Brain microvascular endothelial cell (primary cell): ENCODE data around the gene ATP5MC3.

Source experiments
- DNase-seq: peaks from one replicate; pipeline ENCODE4 v3.0.0-alpha.2; 2020
- H3K27ac ChIP-seq: fragments of 250-450 bp; sonication (Bioruptor Pico); 2 replicates; pipeline ENCODE4 v1.5.1; 2020; ENCODE audit warnings: mild to moderate bottlenecking, moderate library complexity
- H3K27me3 ChIP-seq: fragments of 250-450 bp; sonication (Bioruptor Pico); replicated peaks from 2 replicates; pipeline ENCODE4 v1.5.1; 2020; ENCODE audit warnings: mild to moderate bottlenecking
- H3K36me3 ChIP-seq: fragments of 250-450 bp; sonication (Bioruptor Pico); replicated peaks from 2 replicates; pipeline ENCODE4 v1.5.1; 2020; ENCODE audit warnings: mild to moderate bottlenecking
- H3K4me3 ChIP-seq: 2 replicates; pipeline ENCODE4 v1.5.1; 2011; ENCODE audit warnings: low read depth, mild to moderate bottlenecking, control low read depth, low read length, moderate library complexity
- CTCF ChIP-seq: IDR thresholded peaks from 2 replicates; pipeline ENCODE4 v1.5.1; 2011; ENCODE audit warnings: low read depth, mild to moderate bottlenecking, moderate library complexity, low read length, control low read depth, inconsistent platforms; ENCODE audit errors: missing control alignments
- in situ Hi-C: cut with HindIII; loops from 2 replicates; pipeline ENCODE4 v1.10.0; 2017; ENCODE audit warnings: low sequenced_read_pairs, low pct_ligation_motif_present

Gene ATP5MC3

GRCh38 chr2:175143191-175143590, 38.3 kb downstream of the ATP5MC3 start:
- TF ChIP-seq CTCF, result no peak
- Histone ChIP-seq H3K27ac (no peak overlapping the region), H3K36me3 (no peaks in the 10 kb centered on the region), H3K27me3 (no peaks in the 10 kb centered on the region), H3K4me3 (no peak overlapping the region)
- in situ Hi-C loops, result no loop called here
- DNase-seq, result no peak

DNA sequence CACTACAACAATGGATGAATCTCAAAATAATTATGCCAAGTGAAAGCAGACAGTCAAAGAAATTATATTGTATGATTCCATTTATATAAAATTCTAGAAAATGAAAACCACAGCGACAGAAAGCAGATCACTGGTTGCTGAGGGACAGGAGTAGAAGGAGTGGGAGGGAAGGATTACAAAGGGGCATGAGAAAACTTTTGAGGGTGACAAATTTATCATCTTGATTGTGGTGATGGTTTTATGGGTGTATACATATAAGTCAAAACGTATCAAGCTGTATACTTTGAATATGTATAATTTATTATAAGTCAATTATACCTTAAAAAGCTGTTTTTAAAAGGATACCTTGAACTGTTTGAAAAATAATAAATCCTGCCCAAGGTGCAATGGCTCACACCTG, 41.2 kb downstream of the ATP5MC3 start:
- in situ Hi-C loops, result no loop called here
- Histone ChIP-seq H3K27me3 (no peaks in the 10 kb centered on the region), H3K27ac (no peak overlapping the region), H3K36me3 (no peaks in the 10 kb centered on the region), H3K4me3 (no peak overlapping the region)
- no peak for DNase-seq
- TF ChIP-seq CTCF, result no peak

DNA sequence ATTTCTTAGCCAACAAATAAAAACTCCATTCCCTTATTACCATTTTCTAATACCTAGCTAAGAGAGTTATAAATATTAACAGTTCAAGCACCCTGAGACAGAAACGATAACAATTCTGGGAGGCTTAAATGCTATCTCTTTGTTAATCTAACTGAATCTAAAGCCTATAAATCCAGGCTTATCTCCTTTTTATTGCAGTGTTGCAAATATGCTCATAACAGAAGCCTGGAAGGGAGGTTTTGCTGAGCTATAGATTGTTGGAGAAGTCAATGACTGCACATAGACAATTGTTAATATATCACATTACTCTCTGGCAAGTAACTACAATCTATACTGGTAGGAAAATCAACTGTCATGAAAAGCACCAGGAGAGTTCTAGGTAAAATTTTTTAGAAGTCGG, 43.7 kb downstream of the ATP5MC3 start:
- DNase-seq, result no peak
- in situ Hi-C loops, result no loop called here
- no peaks in the 10 kb centered on the region for H3K36me3 ChIP-seq
- H3K4me3 ChIP-seq, result no peak overlapping the region
- no peak overlapping the region for H3K27ac ChIP-seq
- H3K27me3 ChIP-seq, result no peaks in the 10 kb centered on the region
- TF ChIP-seq CTCF, result no peak

DNA sequence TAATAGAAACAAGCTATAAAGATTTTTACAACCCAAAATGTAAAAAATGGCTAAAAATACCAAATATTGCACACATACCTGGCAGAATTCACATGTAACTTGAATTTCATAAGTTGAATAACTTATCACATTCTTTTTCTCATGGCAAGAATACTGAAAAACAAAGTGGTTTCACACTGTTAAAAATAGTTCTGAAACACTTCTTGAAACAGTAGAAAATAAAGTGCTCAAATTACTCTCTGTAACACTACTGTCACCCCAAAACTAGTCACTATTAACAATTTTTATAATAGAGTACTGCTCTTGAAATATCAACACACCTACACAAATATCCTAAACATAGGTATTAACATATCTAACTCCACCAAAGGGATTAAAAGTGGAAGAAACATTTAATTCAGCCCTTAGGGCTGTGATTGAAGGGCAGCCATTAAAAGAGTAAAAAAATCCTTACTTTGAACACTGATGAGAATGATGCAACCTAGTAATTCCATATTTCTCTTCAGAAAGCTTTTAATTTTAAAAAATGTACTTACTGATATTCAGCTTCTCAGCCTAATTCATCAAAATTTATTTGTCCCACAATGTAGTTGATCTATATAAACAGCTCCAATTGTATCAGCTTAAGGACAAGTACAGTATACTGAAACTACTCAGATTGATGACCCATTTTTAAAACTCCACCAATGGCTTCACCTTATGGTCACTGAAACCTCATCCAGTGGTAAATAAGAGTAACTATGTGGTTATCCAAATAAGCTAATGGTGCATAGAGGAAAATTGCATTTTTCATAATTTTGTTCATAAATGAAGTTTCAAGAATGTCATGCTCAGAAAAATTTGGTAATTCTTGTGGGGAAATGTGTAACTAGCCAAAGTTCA, 44.9 kb downstream of the ATP5MC3 start:
- Histone ChIP-seq H3K27ac (no peak overlapping the region), H3K4me3 (no peak overlapping the region), H3K36me3 (no peaks in the 10 kb centered on the region), H3K27me3 (no peaks in the 10 kb centered on the region)
- in situ Hi-C loops, result no loop called here
- no peak for TF ChIP-seq CTCF
- DNase-seq, result no peak

DNA sequence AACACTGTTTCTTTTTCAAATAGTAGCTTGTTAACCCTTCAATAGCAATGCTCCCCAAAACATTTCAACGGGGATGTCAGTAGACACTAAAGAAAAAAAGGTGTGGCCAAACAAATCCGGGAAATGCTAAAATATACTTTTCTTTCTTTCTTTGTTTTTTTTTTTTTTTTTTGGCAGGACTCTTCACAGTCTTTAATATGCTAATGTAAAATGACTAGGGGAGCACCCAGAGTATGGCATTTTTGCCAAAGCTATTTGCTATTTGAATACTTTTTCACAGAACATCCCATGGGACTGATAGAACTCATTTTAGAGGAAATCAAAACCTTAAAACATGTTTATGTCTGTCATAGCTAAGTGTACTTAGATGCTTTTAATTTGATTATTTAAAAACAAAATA, 45.6 kb downstream of the ATP5MC3 start:
- H3K27me3 ChIP-seq, result no peaks in the 10 kb centered on the region
- no peak overlapping the region for H3K27ac ChIP-seq
- in situ Hi-C loops, result no loop called here
- no peak overlapping the region for H3K4me3 ChIP-seq
- H3K36me3 ChIP-seq, result no peaks in the 10 kb centered on the region
- no peak for TF ChIP-seq CTCF
- DNase-seq, result no peak

- no peaks in the 10 kb centered on the region for H3K36me3 ChIP-seq
Observed at GRCh38 chr2:175135177-175135576, 46.3 kb downstream of the ATP5MC3 start.

More at GRCh38 chr2:175135177-175135576, 46.3 kb downstream of the ATP5MC3 start:
- no peak for TF ChIP-seq CTCF
- in situ Hi-C loops, result no loop called here
- H3K27me3 ChIP-seq, result no peaks in the 10 kb centered on the region
- H3K4me3 ChIP-seq, result no peak overlapping the region
- DNase-seq, result no peak
- no peak overlapping the region for H3K27ac ChIP-seq
